HG03139 (cell line): ENCODE data around the gene PITPNM1.
"Not testable (repeated sequence)": the region's sequence is repeated elsewhere in the genome, so short reads cannot be mapped to it uniquely, and the experiment has no call there.

Experiments
- ATAC-seq: cut with Tn5 transposase; IDR thresholded peaks from one replicate; pipeline ENCODE4 v1.9.1; 2021; ENCODE audit not compliant: unreplicated experiment

Gene PITPNM1

GRCh38 chr11:67504950-67505581 lies at the start of gene PITPNM1:
TSS of gene PITPNM1 (minus strand) at chr11:67505363. CDS start at chr11:67504180, 1,183 bp downstream.
- ATAC-seq = no peak

- not testable (repeated sequence) for ATAC-seq
Measured at GRCh38 chr11:67551697-67552096, 46.5 kb upstream of the PITPNM1 start.

GRCh38 chr11:67551127-67551526 lies 46.0 kb upstream of the PITPNM1 start:
- no peak for ATAC-seq

- no peak for ATAC-seq
Measured at GRCh38 chr11:67548555-67549110, 43.5 kb upstream of the PITPNM1 start.

- not testable (repeated sequence) for ATAC-seq
Measured at GRCh38 chr11:67548112-67548511, 42.9 kb upstream of the PITPNM1 start.

GRCh38 chr11:67545280-67545679 lies 40.1 kb upstream of the PITPNM1 start:
- no peak for ATAC-seq

- ATAC-seq = no peak
Measured at GRCh38 chr11:67544616-67545242, 39.6 kb upstream of the PITPNM1 start.

- ATAC-seq = no peak
Measured at GRCh38 chr11:67543585-67543984, 38.4 kb upstream of the PITPNM1 start.

- ATAC-seq = no peak
Measured at GRCh38 chr11:67542971-67543370, 37.8 kb upstream of the PITPNM1 start.

- no peak for ATAC-seq
Measured at GRCh38 chr11:67542169-67542568, 37.0 kb upstream of the PITPNM1 start.

GRCh38 chr11:67541198-67541597 lies 36.0 kb upstream of the PITPNM1 start:
- no peak for ATAC-seq

- no peak for ATAC-seq
Measured at GRCh38 chr11:67539550-67539949, 34.4 kb upstream of the PITPNM1 start.

GRCh38 chr11:67538823-67539505 lies 33.8 kb upstream of the PITPNM1 start:
- ATAC-seq = no peak

GRCh38 chr11:67538306-67538705 lies 33.1 kb upstream of the PITPNM1 start:
- ATAC-seq = no peak

- ATAC-seq = no peak
Measured at GRCh38 chr11:67535561-67535960, 30.4 kb upstream of the PITPNM1 start.

- ATAC-seq = no peak
Measured at GRCh38 chr11:67534070-67534679, 29.0 kb upstream of the PITPNM1 start.

GRCh38 chr11:67532889-67533288 lies 27.7 kb upstream of the PITPNM1 start:
- no peak for ATAC-seq

- no peak for ATAC-seq
Measured at GRCh38 chr11:67530282-67530592, 25.1 kb upstream of the PITPNM1 start.

- ATAC-seq = no peak
Measured at GRCh38 chr11:67528376-67528775, 23.2 kb upstream of the PITPNM1 start.

GRCh38 chr11:67525275-67525976 lies 20.3 kb upstream of the PITPNM1 start:
- ATAC-seq = no peak

- no peak for ATAC-seq
Measured at GRCh38 chr11:67524480-67524808, 19.3 kb upstream of the PITPNM1 start.
